ENCODE measurements around the gene ACACA. TPM values are rescaled to one million over a fixed set of nuclear protein-coding genes. Genes with fewer than 3 reads are reported as not detected.
"Not testable (repeated sequence)": the region's sequence is repeated elsewhere in the genome, so short reads cannot be mapped to it uniquely, and the experiment has no call there.

ACACA gene
- 100 to 1,000 TPM in 1 of 2 donors, 10 to 100 TPM in 1; 41.9 to 126 TPM for total RNA-seq

- Mint-ChIP-seq H3K27me3 (no peaks in the 10 kb centered on the region), H3K9me3 (no peaks in the 10 kb centered on the region), H3K4me1 (ENCODE audit: low read depth in 2 of 2) (peaks cover 27 to 39% of the 10 kb centered on the region in 2 donors), H3K36me3 (peaks cover 7% of the 10 kb centered on the region), H3K4me3 (peak within 1 kb of the TSS; percentile 99), H3K27ac (peak within 1 kb of the TSS; percentile 93 to 94)
- ATAC-seq (peak; percentile 99), DNase-seq (ENCODE audit: low spot score) (peak; percentile 88)
Measured at GRCh38 chr17:37406635-37407461, at the start of gene ACACA, which contains the start of gene TADA2A. Gene ACACA, minus strand, starts transcription at chr17:37406836. Its CDS starts 537 bp downstream, at chr17:37406299. Gene TADA2A, plus strand, starts transcription at chr17:37406886. Its CDS starts 4,480 bp downstream, at chr17:37411366.

GRCh38 chr17:37450112-37450511 lies 43.5 kb upstream of the ACACA start:
- ATAC-seq (no peak), DNase-seq (ENCODE audit: low spot score) (no peak)
- H3K4me1 Mint-ChIP-seq (ENCODE audit: low read depth in 2 of 2) = no peaks in the 10 kb centered on the region
- no peak overlapping the region for H3K4me3 Mint-ChIP-seq
- peaks cover 10% of the 10 kb centered on the region for H3K36me3 Mint-ChIP-seq
- no peaks in the 10 kb centered on the region for H3K9me3 Mint-ChIP-seq
- no peak overlapping the region for H3K27ac Mint-ChIP-seq
- no peaks in the 10 kb centered on the region for H3K27me3 Mint-ChIP-seq

GRCh38 chr17:37447641-37448040 lies 41.0 kb upstream of the ACACA start:
- no peak for ATAC-seq
- H3K9me3 Mint-ChIP-seq = no peaks in the 10 kb centered on the region

GRCh38 chr17:37446027-37446426 lies 39.4 kb upstream of the ACACA start:
- Mint-ChIP-seq H3K4me1 (ENCODE audit: low read depth in 2 of 2) (no peaks in the 10 kb centered on the region), H3K4me3 (no peak overlapping the region), H3K36me3 (peaks cover 4% of the 10 kb centered on the region), H3K9me3 (no peaks in the 10 kb centered on the region), H3K27ac (no peak overlapping the region), H3K27me3 (no peaks in the 10 kb centered on the region)
- DNase-seq (ENCODE audit: low spot score) (no peak), ATAC-seq (no peak)

More at GRCh38 chr17:37447641-37448040, 41.0 kb upstream of the ACACA start:
- H3K4me3 Mint-ChIP-seq = no peak overlapping the region
- no peaks in the 10 kb centered on the region for H3K27me3 Mint-ChIP-seq
- no peak for DNase-seq (ENCODE audit: low spot score)
- no peak overlapping the region for H3K27ac Mint-ChIP-seq
- no peaks in the 10 kb centered on the region for H3K4me1 Mint-ChIP-seq (ENCODE audit: low read depth in 2 of 2)
- peaks cover 9% of the 10 kb centered on the region for H3K36me3 Mint-ChIP-seq

- not testable (repeated sequence) for H3K27me3 Mint-ChIP-seq
Measured at GRCh38 chr17:37441369-37442014, 34.9 kb upstream of the ACACA start.

GRCh38 chr17:37440424-37440823 lies 33.8 kb upstream of the ACACA start:
- H3K4me3 Mint-ChIP-seq = no peak overlapping the region
- no peaks in the 10 kb centered on the region for H3K9me3 Mint-ChIP-seq
- H3K4me1 Mint-ChIP-seq (ENCODE audit: low read depth in 2 of 2) = no peaks in the 10 kb centered on the region
- no peaks in the 10 kb centered on the region for H3K27me3 Mint-ChIP-seq
- no peak overlapping the region for H3K27ac Mint-ChIP-seq
- no peak for ATAC-seq
- peaks cover 9% of the 10 kb centered on the region for H3K36me3 Mint-ChIP-seq
- no peak for DNase-seq (ENCODE audit: low spot score)

More at GRCh38 chr17:37441369-37442014, 34.9 kb upstream of the ACACA start:
- not testable (repeated sequence) for H3K27ac Mint-ChIP-seq; H3K4me1 Mint-ChIP-seq (ENCODE audit: low read depth in 2 of 2); H3K4me3 Mint-ChIP-seq; H3K9me3 Mint-ChIP-seq; DNase-seq (ENCODE audit: low spot score); H3K36me3 Mint-ChIP-seq; ATAC-seq

- no peak overlapping the region for H3K27ac Mint-ChIP-seq
- DNase-seq (ENCODE audit: low spot score) = no peak
- no peak overlapping the region for H3K4me3 Mint-ChIP-seq
- no peaks in the 10 kb centered on the region for H3K27me3 Mint-ChIP-seq
- ATAC-seq = no peak
- peaks cover 16% of the 10 kb centered on the region for H3K36me3 Mint-ChIP-seq
- H3K9me3 Mint-ChIP-seq = no peaks in the 10 kb centered on the region
- peaks cover 0 to 5% of the 10 kb centered on the region in 2 donors for H3K4me1 Mint-ChIP-seq (ENCODE audit: low read depth in 2 of 2)
Measured at GRCh38 chr17:37438141-37438540, 31.5 kb upstream of the ACACA start.

- H3K9me3 Mint-ChIP-seq = no peaks in the 10 kb centered on the region
- no peaks in the 10 kb centered on the region for H3K27me3 Mint-ChIP-seq
- H3K27ac Mint-ChIP-seq = no peak overlapping the region
- H3K36me3 Mint-ChIP-seq = peaks cover 7% of the 10 kb centered on the region
- no peak overlapping the region for H3K4me3 Mint-ChIP-seq
- DNase-seq (ENCODE audit: low spot score) (no peak), ATAC-seq (no peak)
- peaks cover 22 to 23% of the 10 kb centered on the region in 2 donors for H3K4me1 Mint-ChIP-seq (ENCODE audit: low read depth in 2 of 2)
Measured at GRCh38 chr17:37432671-37433070, 26.0 kb upstream of the ACACA start.

- peaks cover 22 to 23% of the 10 kb centered on the region in 2 donors for H3K4me1 Mint-ChIP-seq (ENCODE audit: low read depth in 2 of 2)
- peak overlapping the region; percentile 77 for H3K4me3 Mint-ChIP-seq
- H3K27me3 Mint-ChIP-seq = no peaks in the 10 kb centered on the region
- peaks cover 6% of the 10 kb centered on the region for H3K36me3 Mint-ChIP-seq
- ATAC-seq (peak; percentile 91 to 92), DNase-seq (ENCODE audit: low spot score) (no peak)
- peak overlapping the region; percentile 90 to 96 for H3K27ac Mint-ChIP-seq
- H3K9me3 Mint-ChIP-seq = no peaks in the 10 kb centered on the region
Measured at GRCh38 chr17:37430051-37430627, 23.5 kb upstream of the ACACA start.

- Mint-ChIP-seq H3K9me3 (no peaks in the 10 kb centered on the region), H3K27ac (peak overlapping the region; percentile 90 to 96), H3K27me3 (no peaks in the 10 kb centered on the region), H3K4me1 (ENCODE audit: low read depth in 2 of 2) (peaks cover 22 to 23% of the 10 kb centered on the region in 2 donors), H3K36me3 (peaks cover 6% of the 10 kb centered on the region), H3K4me3 (peak overlapping the region; percentile 77)
- ATAC-seq = no peak
- no peak for DNase-seq (ENCODE audit: low spot score)
Measured at GRCh38 chr17:37429453-37429852, 22.8 kb upstream of the ACACA start.

- Mint-ChIP-seq H3K4me1 (ENCODE audit: low read depth in 2 of 2) (peaks cover 20 to 22% of the 10 kb centered on the region in 2 donors), H3K36me3 (peaks cover 3% of the 10 kb centered on the region), H3K9me3 (no peaks in the 10 kb centered on the region), H3K27me3 (no peaks in the 10 kb centered on the region), H3K4me3 (no peak overlapping the region), H3K27ac (peak overlapping the region; percentile 90 to 96)
- ATAC-seq (no peak), DNase-seq (ENCODE audit: low spot score) (no peak)
Measured at GRCh38 chr17:37429039-37429438, 22.4 kb upstream of the ACACA start.

GRCh38 chr17:37425268-37425667 lies 18.6 kb upstream of the ACACA start:
- Mint-ChIP-seq H3K9me3 (no peaks in the 10 kb centered on the region), H3K4me3 (no peak overlapping the region), H3K4me1 (ENCODE audit: low read depth in 2 of 2) (peaks cover 7 to 8% of the 10 kb centered on the region in 2 donors), H3K36me3 (no peaks in the 10 kb centered on the region), H3K27ac (no peak overlapping the region), H3K27me3 (no peaks in the 10 kb centered on the region)
- ATAC-seq = no peak
- DNase-seq (ENCODE audit: low spot score) = no peak

GRCh38 chr17:37422971-37423625 lies 16.5 kb upstream of the ACACA start:
- Mint-ChIP-seq H3K4me1 (ENCODE audit: low read depth in 2 of 2) (peaks cover 0 to 2% of the 10 kb centered on the region in 2 donors), H3K27ac (no peak overlapping the region), H3K9me3 (no peaks in the 10 kb centered on the region), H3K36me3 (no peaks in the 10 kb centered on the region), H3K27me3 (no peaks in the 10 kb centered on the region), H3K4me3 (no peak overlapping the region)
- ATAC-seq (no peak), DNase-seq (ENCODE audit: low spot score) (no peak)

Data from natural killer cell treated with Interleukin-12 subunit alpha and Interleukin-12 subunit beta and Interleukin-15 and Interleukin-18, amount 100 ng/mL, for 72 hours (primary cell).